AG08396 (cell line): ENCODE data around the gene SMARCA2.

Experiments
- DNase-seq: peaks from one replicate; pipeline ENCODE4 v3.0.0; 2012; ENCODE audit warnings: low spot score, mixed read lengths

Gene SMARCA2

GRCh38 chr9:2174306-2174705 is 159.2 kb downstream of the SMARCA2 start:
- DNase-seq, result no peak

- DNase-seq, result no peak
Measured at GRCh38 chr9:2174911-2175310, 159.8 kb downstream of the SMARCA2 start.

- no peak for DNase-seq
Measured at GRCh38 chr9:2177121-2177520, 162.0 kb downstream of the SMARCA2 start.

- no peak for DNase-seq
Measured at GRCh38 chr9:2178034-2178734, 163.0 kb downstream of the SMARCA2 start.

GRCh38 chr9:2179567-2179966 is 164.4 kb downstream of the SMARCA2 start:
- no peak for DNase-seq

- DNase-seq, result no peak
Measured at GRCh38 chr9:2180154-2180553, 165.0 kb downstream of the SMARCA2 start.

GRCh38 chr9:2180704-2181103 is 165.6 kb downstream of the SMARCA2 start:
- no peak for DNase-seq

GRCh38 chr9:2181792-2182191 is 166.6 kb downstream of the SMARCA2 start:
- no peak for DNase-seq

GRCh38 chr9:2190939-2191608 is 175.9 kb downstream of the SMARCA2 start:
- no peak for DNase-seq

GRCh38 chr9:2191609-2191972 is 176.4 kb downstream of the SMARCA2 start:
- DNase-seq, result no peak

GRCh38 chr9:2192356-2192979 is 177.3 kb downstream of the SMARCA2 start:
- no peak for DNase-seq

- DNase-seq, result no peak
Measured at GRCh38 chr9:2193552-2193951, 178.4 kb downstream of the SMARCA2 start.

- no peak for DNase-seq
Measured at GRCh38 chr9:2195211-2195610, 180.1 kb downstream of the SMARCA2 start.

GRCh38 chr9:2196757-2197156 is 181.6 kb downstream of the SMARCA2 start:
- no peak for DNase-seq

GRCh38 chr9:2198956-2199635 is 183.9 kb downstream of the SMARCA2 start:
- DNase-seq, result no peak

GRCh38 chr9:2199999-2200796 is 185.1 kb downstream of the SMARCA2 start:
- DNase-seq, result no peak

GRCh38 chr9:2208465-2208864 is 193.3 kb downstream of the SMARCA2 start:
- no peak for DNase-seq

- no peak for DNase-seq
Measured at GRCh38 chr9:2208991-2209390, 193.8 kb downstream of the SMARCA2 start.

- no peak for DNase-seq
Measured at GRCh38 chr9:2209400-2209799, 194.3 kb downstream of the SMARCA2 start.

GRCh38 chr9:2210201-2210600 is 195.1 kb downstream of the SMARCA2 start:
- peak; percentile 30 for DNase-seq

GRCh38 chr9:2213830-2214468 is 198.8 kb downstream of the SMARCA2 start:
- DNase-seq, result no peak

- DNase-seq, result no peak
Measured at GRCh38 chr9:2214707-2215106, 199.6 kb downstream of the SMARCA2 start.
